COR-L47 (cell line): ENCODE measurements around the gene PODXL2.

Experiments
- DNase-seq: peaks from one replicate; lab custom pipeline; 2025; lab: John Stamatoyannopoulos, UW

PODXL2 gene

GRCh38 chr3:127606086-127606805 lies 22.7 kb upstream of the PODXL2 start:
- DNase-seq: no peak

GRCh38 chr3:127606981-127607595 lies 21.9 kb upstream of the PODXL2 start:
- DNase-seq: no peak

- no peak for DNase-seq
Measured at GRCh38 chr3:127607675-127608361, 21.2 kb upstream of the PODXL2 start.

DNA sequence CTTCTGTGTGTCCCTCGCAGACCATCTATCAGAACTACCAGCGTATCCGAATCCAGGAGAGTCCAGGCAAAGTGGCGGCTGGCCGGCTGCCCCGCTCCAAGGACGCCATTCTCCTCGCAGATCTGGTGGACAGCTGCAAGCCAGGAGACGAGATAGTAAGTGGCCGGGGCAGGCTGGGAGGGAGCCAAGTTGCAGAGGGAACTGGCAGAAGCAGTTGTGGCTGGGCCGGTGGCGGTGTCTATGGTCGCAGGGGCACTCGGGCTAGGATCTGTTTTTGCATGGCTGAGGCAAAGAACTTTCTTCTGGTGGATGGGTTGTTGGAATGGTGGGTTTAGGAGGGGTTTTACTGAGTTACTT lies 20.6 kb upstream of the PODXL2 start:
- DNase-seq: no peak

DNA sequence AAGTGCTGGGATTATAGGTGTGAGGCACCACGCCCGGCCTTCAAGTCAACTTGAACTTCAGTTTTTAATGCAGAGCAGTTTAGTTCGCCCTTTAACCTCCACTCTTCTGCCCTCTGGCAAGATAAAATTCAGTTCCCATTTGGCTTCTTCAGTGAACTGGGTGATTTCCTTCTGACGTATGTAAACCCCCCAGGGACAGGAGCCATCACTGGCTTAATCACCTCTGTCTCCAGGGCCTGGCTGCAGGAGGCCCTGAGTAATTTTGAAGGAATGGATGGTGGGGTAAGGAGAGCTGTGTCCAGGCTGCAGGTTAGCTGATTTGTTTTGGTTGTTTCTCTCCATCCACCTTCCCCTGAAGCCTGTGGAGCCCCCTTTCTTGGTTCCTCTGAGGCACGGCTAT lies 18.9 kb upstream of the PODXL2 start:
- no peak for DNase-seq

DNA sequence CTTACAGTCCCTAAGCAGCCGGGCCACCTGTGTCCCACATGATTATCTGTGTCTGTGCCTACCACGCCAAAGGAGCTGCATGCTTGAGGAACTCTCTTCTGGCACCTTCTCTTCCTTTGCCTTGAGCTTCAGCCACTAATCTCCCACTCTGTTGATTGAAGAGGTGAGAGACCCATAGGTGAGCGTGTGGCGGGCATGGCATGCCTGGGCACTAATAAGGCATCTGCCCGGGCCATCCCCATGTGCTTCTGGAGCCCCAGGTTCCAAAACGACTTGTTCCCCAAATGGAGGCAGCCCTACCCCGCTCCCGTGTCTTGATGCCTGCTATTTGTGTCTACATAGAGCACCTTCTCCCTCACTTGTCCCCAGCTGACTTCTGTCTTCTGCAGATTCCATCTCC lies 17.7 kb upstream of the PODXL2 start:
- no peak for DNase-seq

- DNase-seq: no peak
Measured at GRCh38 chr3:127612966-127613365, 16.0 kb upstream of the PODXL2 start.

GRCh38 chr3:127613406-127613805 lies 15.6 kb upstream of the PODXL2 start:
- no peak for DNase-seq

GRCh38 chr3:127614928-127615589 lies 13.9 kb upstream of the PODXL2 start:
- DNase-seq: no peak

GRCh38 chr3:127615631-127616305 lies 13.2 kb upstream of the PODXL2 start:
- no peak for DNase-seq

GRCh38 chr3:127616836-127617605 lies 12.0 kb upstream of the PODXL2 start:
- DNase-seq: no peak

DNA sequence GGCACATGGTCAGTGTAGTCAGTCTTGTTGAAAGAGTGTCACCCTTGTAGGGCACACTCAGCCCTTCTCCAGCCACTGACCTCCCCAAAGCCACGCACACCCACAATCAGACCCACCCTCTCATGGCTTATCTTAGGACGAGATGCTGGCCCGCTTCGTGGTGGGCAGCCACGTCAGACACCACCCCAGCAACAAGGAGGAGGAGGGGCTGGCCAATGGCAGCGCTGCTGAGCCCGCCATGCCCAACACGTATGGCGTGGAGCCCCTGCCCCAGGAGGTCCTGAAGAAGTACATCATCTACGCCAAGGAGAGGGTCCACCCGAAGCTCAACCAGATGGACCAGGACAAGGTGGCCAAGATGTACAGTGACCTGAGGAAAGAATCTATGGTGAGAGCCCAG lies 10.1 kb upstream of the PODXL2 start:
- no peak for DNase-seq

DNA sequence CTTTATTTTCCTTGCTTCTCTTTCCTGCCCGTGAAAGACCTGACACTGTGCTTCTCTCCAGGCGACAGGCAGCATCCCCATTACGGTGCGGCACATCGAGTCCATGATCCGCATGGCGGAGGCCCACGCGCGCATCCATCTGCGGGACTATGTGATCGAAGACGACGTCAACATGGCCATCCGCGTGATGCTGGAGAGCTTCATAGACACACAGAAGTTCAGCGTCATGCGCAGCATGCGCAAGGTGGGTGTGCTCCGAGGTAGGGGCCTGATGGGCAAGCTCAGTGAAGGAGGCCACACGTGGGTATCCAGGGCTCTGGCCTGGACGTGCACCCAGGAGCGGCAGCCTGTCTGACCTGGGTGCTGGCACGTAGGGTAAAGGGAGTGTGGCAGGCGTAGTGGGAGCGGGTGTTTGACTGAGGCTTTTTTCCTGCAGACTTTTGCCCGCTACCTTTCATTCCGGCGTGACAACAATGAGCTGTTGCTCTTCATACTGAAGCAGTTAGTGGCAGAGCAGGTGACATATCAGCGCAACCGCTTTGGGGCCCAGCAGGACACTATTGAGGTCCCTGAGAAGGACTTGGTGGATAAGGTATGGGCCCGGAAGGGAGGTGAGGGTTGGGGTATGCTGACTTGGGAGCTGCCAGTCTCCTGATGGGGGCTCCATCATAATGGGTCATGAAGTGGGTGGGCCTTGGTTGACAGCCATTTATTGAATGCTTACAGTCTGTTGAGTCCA lies 8.2 kb upstream of the PODXL2 start:
- DNase-seq: no peak

- DNase-seq: no peak
Measured at GRCh38 chr3:127622031-127622430, 7.0 kb upstream of the PODXL2 start.

DNA sequence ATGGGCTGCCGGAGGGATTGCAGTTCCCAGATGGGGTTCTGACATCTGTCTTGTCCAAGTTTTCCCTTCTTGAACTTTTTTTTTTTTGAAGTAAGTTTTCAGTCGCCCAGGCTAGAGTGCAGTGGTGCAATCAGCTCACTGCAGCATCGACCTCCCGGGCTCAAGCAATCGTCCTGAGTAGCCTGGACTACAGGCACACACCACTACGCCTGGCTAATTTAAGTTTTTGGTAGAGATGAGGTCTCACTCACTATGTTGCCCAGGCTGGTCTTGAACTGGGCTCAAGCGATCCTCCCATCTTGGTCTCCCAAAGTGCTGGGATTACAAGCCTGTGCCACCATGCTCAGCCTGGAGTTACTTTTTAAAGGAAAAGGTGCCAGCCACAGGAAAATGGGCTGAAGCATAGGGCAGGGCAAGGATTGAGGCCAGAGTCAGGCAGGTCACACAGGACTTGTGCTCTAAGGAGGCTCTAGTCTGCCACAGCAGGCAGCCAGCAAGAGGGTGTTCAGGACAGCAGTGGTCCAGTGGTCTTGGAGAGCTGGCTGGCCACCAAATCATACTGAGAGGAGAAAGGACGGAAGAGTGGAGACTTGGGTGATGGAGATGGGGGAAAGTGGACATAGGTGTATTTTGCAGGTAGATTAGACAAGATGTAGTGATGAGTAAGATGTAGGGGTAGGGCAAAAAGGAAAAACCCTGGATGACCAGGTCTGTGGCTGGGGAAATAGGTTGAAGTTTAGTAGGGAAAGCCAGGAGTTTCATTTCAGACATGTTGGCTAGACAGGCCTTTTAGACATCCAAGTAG lies 6.0 kb upstream of the PODXL2 start:
- no peak for DNase-seq

GRCh38 chr3:127624063-127624462 lies 4.9 kb upstream of the PODXL2 start:
- DNase-seq: no peak

DNA sequence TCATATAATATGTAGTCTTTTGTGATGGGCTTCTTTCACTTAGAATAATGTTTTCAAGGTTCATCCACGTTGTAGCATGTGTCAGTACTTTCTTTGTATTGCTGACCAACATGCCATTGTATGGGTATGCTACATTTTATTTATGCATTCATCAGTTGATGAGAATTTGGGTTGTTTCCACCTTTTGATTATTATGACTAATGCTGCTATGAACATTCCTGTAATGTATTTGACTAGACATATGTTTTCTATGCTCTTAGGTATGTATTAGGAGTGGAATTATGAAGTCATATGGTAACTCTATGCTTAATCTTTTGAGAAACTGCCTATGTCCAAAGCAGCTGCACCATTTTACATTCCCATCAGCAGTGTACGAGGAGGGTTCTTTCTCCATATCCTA lies 3.2 kb upstream of the PODXL2 start:
- DNase-seq: no peak

DNA sequence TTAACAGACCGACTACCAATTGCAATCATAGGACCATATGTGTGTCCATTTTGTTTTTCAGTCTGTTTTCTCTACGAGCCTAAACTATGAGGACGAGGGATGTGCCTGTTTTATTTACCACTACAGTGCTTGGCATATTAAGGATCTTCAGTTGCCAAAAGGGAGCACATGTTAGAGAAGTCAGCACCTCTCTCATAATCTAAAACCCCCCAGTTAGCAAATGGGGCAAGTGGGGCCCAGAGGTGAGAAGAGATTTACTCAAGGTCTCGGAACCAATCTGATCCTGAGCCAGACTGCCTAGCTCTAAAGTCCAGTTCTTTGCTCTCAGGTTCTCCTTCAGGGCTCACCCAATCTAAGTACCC lies 578 bp upstream of the PODXL2 start:
- DNase-seq: no peak

- peak; percentile 52 for DNase-seq
Measured at GRCh38 chr3:127629467-127630403, 750 bp downstream of the PODXL2 start.
